ENCODE data around the gene ECM1.
A peak's percentile ranks its signal among the peaks of the same experiment; 100 is the strongest.

ECM1 gene

DNA sequence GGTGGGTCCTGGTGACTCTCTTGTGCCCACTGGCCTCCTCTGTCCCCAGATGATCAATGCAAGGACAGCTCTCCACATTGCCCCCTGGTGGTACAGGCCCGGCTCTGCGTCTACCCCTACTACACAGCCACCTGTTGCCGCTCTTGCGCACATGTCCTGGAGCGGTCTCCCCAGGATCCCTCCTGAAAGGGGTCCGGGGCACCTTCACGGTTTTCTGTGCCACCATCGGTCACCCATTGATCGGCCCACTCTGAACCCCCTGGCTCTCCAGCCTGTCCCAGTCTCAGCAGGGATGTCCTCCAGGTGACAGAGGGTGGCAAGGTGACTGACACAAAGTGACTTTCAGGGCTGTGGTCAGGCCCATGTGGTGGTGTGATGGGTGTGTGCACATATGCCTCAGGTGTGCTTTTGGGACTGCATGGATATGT, 52.1 kb downstream of the ECM1 start:
- TF ChIP-seq RAD21 (IDR thresholded peaks at IDR 0.05; ENCODE audit: low read depth) (peak; percentile 57), ZBTB7A (IDR thresholded peaks at IDR 0.05; ENCODE audit: low read depth) (0 out of 2 replicates have a peak, but pooled peaks have one; percentile 20), CREB1 (IDR thresholded peaks at IDR 0.05; ENCODE audit: low read depth) (no peak)

DNA sequence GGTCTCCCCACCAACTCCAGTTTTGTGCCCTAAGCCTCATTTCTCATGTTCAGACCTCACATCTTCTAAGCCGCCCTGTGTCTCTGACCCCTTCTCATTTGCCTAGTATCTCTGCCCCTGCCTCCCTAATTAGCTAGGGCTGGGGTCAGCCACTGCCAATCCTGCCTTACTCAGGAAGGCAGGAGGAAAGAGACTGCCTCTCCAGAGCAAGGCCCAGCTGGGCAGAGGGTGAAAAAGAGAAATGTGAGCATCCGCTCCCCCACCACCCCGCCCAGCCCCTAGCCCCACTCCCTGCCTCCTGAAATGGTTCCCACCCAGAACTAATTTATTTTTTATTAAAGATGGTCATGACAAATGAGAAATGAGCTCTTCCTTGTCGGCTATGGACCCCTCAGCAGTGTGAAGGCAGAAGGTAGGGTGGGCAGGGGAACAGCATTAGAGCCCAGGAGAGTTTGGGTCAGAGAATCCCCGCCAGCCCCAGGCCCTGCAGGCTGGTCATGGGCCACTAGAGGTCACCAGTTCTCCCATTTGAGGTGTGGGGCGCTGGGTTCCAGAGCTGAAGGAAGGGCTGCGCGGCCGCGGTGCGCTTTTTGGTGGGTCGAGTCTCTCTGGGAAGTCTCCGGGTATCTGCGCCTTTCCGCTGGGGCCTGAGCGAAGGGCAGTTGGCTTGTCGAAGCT, 52.8 kb downstream of the ECM1 start:
- peak; percentile 80 for TF ChIP-seq RAD21 (IDR thresholded peaks at IDR 0.05; ENCODE audit: low read depth)
- TF ChIP-seq TAF1 (IDR thresholded peaks at IDR 0.05; ENCODE audit: low read depth): no peak
- TF ChIP-seq YY1 (IDR thresholded peaks at IDR 0.05; ENCODE audit: low read depth): 0 out of 2 replicates have a peak, but pooled peaks have one; percentile 1
- no peak for TF ChIP-seq EGR1 (IDR thresholded peaks at IDR 0.05)
- TF ChIP-seq, protein P1, sequence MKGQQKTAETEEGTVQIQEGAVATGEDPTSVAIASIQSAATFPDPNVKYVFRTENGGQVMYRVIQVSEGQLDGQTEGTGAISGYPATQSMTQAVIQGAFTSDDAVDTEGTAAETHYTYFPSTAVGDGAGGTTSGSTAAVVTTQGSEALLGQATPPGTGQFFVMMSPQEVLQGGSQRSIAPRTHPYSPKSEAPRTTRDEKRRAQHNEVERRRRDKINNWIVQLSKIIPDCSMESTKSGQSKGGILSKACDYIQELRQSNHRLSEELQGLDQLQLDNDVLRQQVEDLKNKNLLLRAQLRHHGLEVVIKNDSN (IDR thresholded peaks at IDR 0.05): no peak
- TF ChIP-seq CEBPB (IDR thresholded peaks at IDR 0.05): no peak

DNA sequence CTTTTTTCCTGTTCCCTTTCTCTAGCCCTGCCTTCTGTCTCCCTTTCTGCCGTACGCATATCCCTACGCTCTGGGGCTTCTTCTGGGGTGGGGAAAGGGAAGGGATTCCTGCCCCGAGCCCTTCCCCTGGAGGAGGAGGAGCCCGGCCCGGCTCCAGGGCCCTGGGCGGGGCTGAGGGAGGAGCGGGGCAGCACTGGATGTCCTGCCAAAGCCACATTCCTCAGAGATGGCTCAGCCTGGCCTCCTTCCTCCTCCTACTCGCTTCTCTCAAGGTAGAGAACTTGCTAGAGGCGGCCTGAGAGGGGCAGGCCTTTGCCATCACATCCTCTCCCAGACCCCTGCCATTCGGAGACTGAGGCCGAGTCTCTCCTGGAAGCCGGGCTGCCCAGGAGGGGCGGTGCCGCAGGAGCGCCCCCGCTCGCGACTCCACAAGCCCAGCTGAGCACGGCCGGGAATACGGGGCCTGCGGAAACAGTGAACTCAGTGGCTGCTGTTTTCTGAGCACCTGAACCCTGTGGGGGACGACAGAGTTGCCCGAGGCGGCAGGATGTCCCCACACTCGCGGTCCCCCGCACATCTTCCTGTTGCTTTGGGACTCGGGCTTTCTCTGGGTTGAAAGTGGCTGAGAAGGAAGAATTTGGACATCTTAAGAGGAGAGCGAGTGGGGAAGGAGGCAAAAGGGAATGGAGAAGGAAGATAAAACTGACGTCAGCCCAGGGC, 53.5 kb downstream of the ECM1 start:
- TF ChIP-seq YY1 (IDR thresholded peaks at IDR 0.05; ENCODE audit: low read depth): no peak
- TF ChIP-seq RAD21 (IDR thresholded peaks at IDR 0.05; ENCODE audit: low read depth): peak; percentile 33; the same call in 1 of the 2 replicates
- TF ChIP-seq NFIC (IDR thresholded peaks at IDR 0.05): peak; percentile 75
- peak; percentile 60; the same call in 1 of the 2 replicates for TF ChIP-seq EP300 (IDR thresholded peaks at IDR 0.05; ENCODE audit: borderline replicate concordance)
- TF ChIP-seq ZBTB7A (IDR thresholded peaks at IDR 0.05; ENCODE audit: low read depth): 0 out of 2 replicates have a peak, but pooled peaks have one; percentile 35
- TF ChIP-seq CREB1 (IDR thresholded peaks at IDR 0.05; ENCODE audit: low read depth): 0 out of 2 replicates have a peak, but pooled peaks have one; percentile 1
- peak; percentile 89 for TF ChIP-seq TEAD4 (IDR thresholded peaks at IDR 0.05)
- TF ChIP-seq FOXM1 (IDR thresholded peaks at IDR 0.05; ENCODE audit: borderline replicate concordance, low read depth): 0 out of 2 replicates have a peak, but pooled peaks have one; percentile 23
- TF ChIP-seq TCF12 (IDR thresholded peaks at IDR 0.05; ENCODE audit: low read depth): peak; percentile 55; the same call in 1 of the 2 replicates
- TF ChIP-seq, protein P2, sequence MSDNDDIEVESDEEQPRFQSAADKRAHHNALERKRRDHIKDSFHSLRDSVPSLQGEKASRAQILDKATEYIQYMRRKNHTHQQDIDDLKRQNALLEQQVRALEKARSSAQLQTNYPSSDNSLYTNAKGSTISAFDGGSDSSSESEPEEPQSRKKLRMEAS (IDR thresholded peaks at IDR 0.05): no peak
- no peak for TF ChIP-seq EGR1 (IDR thresholded peaks at IDR 0.05)

DNA sequence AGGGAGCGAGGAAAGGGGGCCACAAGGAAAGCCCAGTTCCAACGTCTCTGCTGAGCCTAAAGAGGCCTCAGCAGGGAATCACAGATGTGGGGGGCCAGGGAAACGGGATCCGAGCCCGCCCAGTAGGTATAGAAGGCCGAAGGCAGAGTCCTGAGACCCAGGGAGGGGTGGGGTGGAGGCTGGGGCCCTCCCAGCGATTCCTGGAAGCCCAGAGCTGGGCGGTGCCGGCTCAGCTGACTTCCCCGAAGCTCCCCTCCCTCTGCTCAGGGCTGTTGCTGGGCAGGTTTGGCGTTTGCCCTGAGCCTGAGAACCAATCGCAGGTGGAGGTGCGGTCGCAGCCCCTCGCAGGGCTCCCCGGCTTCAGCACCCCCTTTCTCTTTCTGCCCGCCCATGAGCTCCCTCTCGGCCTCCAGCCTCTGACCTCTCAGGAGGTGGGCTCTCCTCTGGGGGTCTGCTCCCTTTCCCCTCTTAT, 54.1 kb downstream of the ECM1 start:
- peak; percentile 53 for TF ChIP-seq NFIC (IDR thresholded peaks at IDR 0.05)
- TF ChIP-seq RAD21 (IDR thresholded peaks at IDR 0.05; ENCODE audit: low read depth): no peak
- TF ChIP-seq, protein P1 (IDR thresholded peaks at IDR 0.05): peak; percentile 79
- TF ChIP-seq, protein P2 (IDR thresholded peaks at IDR 0.05): no peak
- TF ChIP-seq ZBTB7A (IDR thresholded peaks at IDR 0.05; ENCODE audit: low read depth): no peak; the same call in 1 of the 2 replicates
- TF ChIP-seq TCF12 (IDR thresholded peaks at IDR 0.05; ENCODE audit: low read depth): peak; percentile 57; the same call in 1 of the 2 replicates
- peak; percentile 53 for TF ChIP-seq TEAD4 (IDR thresholded peaks at IDR 0.05)
- TF ChIP-seq, protein P3, sequence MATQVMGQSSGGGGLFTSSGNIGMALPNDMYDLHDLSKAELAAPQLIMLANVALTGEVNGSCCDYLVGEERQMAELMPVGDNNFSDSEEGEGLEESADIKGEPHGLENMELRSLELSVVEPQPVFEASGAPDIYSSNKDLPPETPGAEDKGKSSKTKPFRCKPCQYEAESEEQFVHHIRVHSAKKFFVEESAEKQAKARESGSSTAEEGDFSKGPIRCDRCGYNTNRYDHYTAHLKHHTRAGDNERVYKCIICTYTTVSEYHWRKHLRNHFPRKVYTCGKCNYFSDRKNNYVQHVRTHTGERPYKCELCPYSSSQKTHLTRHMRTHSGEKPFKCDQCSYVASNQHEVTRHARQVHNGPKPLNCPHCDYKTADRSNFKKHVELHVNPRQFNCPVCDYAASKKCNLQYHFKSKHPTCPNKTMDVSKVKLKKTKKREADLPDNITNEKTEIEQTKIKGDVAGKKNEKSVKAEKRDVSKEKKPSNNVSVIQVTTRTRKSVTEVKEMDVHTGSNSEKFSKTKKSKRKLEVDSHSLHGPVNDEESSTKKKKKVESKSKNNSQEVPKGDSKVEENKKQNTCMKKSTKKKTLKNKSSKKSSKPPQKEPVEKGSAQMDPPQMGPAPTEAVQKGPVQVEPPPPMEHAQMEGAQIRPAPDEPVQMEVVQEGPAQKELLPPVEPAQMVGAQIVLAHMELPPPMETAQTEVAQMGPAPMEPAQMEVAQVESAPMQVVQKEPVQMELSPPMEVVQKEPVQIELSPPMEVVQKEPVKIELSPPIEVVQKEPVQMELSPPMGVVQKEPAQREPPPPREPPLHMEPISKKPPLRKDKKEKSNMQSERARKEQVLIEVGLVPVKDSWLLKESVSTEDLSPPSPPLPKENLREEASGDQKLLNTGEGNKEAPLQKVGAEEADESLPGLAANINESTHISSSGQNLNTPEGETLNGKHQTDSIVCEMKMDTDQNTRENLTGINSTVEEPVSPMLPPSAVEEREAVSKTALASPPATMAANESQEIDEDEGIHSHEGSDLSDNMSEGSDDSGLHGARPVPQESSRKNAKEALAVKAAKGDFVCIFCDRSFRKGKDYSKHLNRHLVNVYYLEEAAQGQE (IDR thresholded peaks at IDR 0.05; ENCODE audit: low read depth): no peak
- TF ChIP-seq TAF1 (IDR thresholded peaks at IDR 0.05; ENCODE audit: low read depth): 0 out of 2 replicates have a peak, but pooled peaks have one; percentile 28
- TF ChIP-seq CREB1 (IDR thresholded peaks at IDR 0.05; ENCODE audit: low read depth): no peak
- no peak for TF ChIP-seq CEBPB (IDR thresholded peaks at IDR 0.05)
- no peak for TF ChIP-seq YY1 (IDR thresholded peaks at IDR 0.05; ENCODE audit: low read depth)
- TF ChIP-seq EGR1 (IDR thresholded peaks at IDR 0.05): no peak
- TF ChIP-seq EP300 (IDR thresholded peaks at IDR 0.05; ENCODE audit: borderline replicate concordance): peak; percentile 68; the same call in 1 of the 2 replicates
- TF ChIP-seq FOXM1 (IDR thresholded peaks at IDR 0.05; ENCODE audit: borderline replicate concordance, low read depth): peak; percentile 9; the same call in 1 of the 2 replicates

DNA sequence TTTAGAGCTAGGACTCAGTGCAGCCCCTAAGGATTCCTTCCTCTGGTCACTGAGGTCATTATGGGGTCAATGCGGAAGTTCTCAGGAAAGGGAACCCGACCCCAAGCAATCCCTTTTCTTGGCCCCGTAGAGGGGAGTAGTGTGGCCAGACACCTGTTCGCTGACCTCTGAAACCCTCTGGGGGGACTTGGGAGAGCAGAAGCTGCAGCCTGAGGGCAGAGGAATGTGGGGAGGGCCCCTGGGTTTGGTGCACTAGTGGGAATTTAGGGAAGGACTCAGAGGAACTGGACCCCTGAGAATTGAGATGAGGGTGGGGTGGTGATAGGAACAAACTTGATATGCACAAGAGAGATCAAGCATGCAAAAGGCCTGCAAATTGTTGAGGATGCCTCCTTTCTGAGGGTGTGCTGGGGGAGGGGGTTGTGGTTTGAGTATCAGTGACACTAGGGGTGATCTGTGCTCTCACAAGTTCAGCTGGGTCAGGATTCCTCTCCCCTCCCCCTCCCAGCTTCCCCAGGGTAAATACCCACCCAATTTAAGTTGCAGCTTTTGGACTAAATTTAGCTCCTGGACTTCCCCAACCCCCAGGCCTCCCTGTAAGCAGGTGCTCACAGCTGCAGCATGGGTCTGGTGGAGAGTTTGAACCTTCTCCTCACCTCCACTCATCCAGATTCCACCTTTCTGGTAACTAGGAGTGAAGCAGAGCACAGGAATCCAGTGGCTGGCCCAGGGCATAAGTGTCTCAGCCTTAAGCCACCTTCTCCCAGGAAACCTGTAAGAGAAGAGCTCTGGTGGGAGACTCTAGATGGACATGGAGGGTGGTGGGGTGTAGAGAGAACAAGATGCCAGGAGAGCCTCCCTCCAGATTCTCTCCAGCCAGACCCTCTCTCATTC, 54.8 kb downstream of the ECM1 start:
- TF ChIP-seq EP300 (IDR thresholded peaks at IDR 0.05; ENCODE audit: borderline replicate concordance) (no peak), RAD21 (IDR thresholded peaks at IDR 0.05; ENCODE audit: low read depth) (no peak), EGR1 (IDR thresholded peaks at IDR 0.05) (no peak), FOXM1 (IDR thresholded peaks at IDR 0.05; ENCODE audit: borderline replicate concordance, low read depth) (no peak), YY1 (IDR thresholded peaks at IDR 0.05; ENCODE audit: low read depth) (no peak), TAF1 (IDR thresholded peaks at IDR 0.05; ENCODE audit: low read depth) (0 out of 2 replicates have a peak, but pooled peaks have one; percentile 1)
